Stimulated activated naive B cell treated with anti-CD40 and anti-IgM and Interleukin-4, amounts not matched to agents 10 μg/mL and 1 μg/mL and 100 μg/mL, for 72 hours (primary cell): ENCODE data around the gene RORC.
"Not testable (repeated sequence)": the region's sequence is repeated elsewhere in the genome, so short reads cannot be mapped to it uniquely, and the experiment has no call there.

Experiments used
- ATAC-seq, 2 donors: fragments of 150-1000 bp; cut with Tn5 transposase; replicated peaks; 2 replicates each; pipeline ENCODE4 v1.10.0; 2021; ENCODE audit warnings: moderate library complexity in 1 of 2
- DNase-seq: peaks from one replicate; pipeline ENCODE4 v3.0.0; 2021
- H3K27ac Mint-ChIP-seq: one replicate; pipeline ENCODE4 v1.8.0; 2022; ENCODE audit warnings: mild to moderate bottlenecking, mixed read lengths
- H3K27me3 Mint-ChIP-seq, 2 donors: one replicate each; pipeline ENCODE4 v1.8.0; 2022; ENCODE audit warnings: mixed read lengths in 2 of 2
- H3K36me3 Mint-ChIP-seq, 2 donors: one replicate each; pipeline ENCODE4 v1.8.0; 2022; ENCODE audit warnings: mixed read lengths in 2 of 2, mild to moderate bottlenecking in 1 of 2
- H3K4me1 Mint-ChIP-seq, 2 donors: one replicate each; pipeline ENCODE4 v1.8.0; 2022; ENCODE audit warnings: mixed read lengths in 2 of 2, mild to moderate bottlenecking in 1 of 2
- H3K4me3 Mint-ChIP-seq, 2 donors: one replicate each; pipeline ENCODE4 v1.8.0; 2022; ENCODE audit warnings: mild to moderate bottlenecking in 2 of 2, mixed read lengths in 2 of 2, moderate library complexity in 1 of 2
- H3K9me3 Mint-ChIP-seq, 2 donors: one replicate each; pipeline ENCODE4 v1.8.0; 2022; ENCODE audit warnings: mixed read lengths in 2 of 2, mild to moderate bottlenecking in 1 of 2

The RORC gene

DNA sequence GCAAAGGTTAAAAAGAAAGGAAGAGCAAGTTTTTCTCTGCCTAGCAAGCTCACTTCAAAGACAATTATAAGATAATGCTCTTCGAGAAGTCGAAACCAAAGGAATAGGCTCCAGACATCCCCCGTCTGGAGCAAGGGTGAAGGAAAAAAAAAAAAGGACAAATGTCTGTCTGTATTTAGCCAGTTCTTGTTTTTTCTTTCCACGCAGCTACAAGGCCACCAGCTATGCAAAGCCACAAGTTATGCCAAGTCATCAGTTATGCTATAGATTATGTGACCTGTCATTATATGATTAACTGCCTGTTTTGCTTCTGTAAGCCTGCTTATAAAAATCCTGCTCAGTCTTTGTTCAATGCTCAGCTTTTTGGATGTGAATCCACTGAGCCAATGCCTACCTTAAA is 24.3 kb upstream of the RORC start:
- H3K27me3 Mint-ChIP-seq = peaks cover 9 to 19% of the 10 kb centered on the region in 2 donors
- peaks cover 6% of the 10 kb centered on the region in 2 donors for H3K36me3 Mint-ChIP-seq
- no peaks in the 10 kb centered on the region for H3K9me3 Mint-ChIP-seq
- H3K4me1 Mint-ChIP-seq = peaks cover 26 to 37% of the 10 kb centered on the region in 2 donors
- H3K27ac Mint-ChIP-seq = no peak overlapping the region
- ATAC-seq (no peak), DNase-seq (no peak)
- H3K4me3 Mint-ChIP-seq = no peak overlapping the region

DNA sequence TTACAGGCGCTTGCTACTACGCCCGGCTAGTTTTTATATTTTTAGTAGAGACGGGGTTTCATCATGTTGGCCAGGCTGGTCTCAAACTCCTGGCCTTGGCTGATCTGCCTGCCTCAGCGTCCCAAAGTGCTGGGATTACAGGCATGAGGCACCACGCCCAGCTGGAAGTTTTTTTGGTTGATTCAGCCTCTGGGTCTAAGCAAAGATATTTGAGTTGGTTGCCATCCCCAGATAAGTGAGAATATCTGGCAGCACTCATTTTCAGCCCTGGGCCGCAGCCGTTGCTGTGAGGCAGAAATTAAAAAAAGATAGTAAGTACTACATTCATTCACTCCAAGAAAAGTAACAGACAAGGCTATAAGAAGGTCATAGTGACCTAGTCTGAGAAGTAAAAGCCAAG is 23.9 kb upstream of the RORC start:
- not testable (repeated sequence) for H3K36me3 Mint-ChIP-seq, H3K9me3 Mint-ChIP-seq, H3K4me3 Mint-ChIP-seq, H3K27ac Mint-ChIP-seq, ATAC-seq, DNase-seq
- H3K27me3 Mint-ChIP-seq = peaks cover 11 to 22% of the 10 kb centered on the region in 2 donors
- H3K4me1 Mint-ChIP-seq = peaks cover 23 to 33% of the 10 kb centered on the region in 2 donors

DNA sequence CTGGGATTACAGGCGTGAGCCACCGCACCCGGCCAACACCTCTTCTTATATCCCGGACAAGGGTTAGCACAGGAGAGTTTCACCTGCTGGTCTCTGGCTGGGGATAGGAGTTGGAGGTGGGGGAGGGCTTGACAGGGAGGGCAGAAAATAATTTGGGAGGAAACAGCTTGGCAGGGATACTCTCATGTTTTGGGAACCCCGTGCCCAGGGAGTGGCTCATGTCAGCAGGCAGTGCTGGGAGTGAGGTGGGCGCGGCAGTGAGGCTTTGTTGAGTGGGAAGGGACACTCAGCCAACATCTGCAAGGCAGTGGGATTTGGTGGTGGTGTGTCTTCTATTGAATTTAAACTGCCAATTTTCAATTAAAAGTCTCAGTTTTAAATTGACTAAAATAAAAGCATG is 23.1 kb upstream of the RORC start:
- H3K9me3 Mint-ChIP-seq = no peaks in the 10 kb centered on the region
- peaks cover 15 to 24% of the 10 kb centered on the region in 2 donors for H3K4me1 Mint-ChIP-seq
- DNase-seq (no peak), ATAC-seq (no peak)
- H3K36me3 Mint-ChIP-seq = peaks cover 6 to 16% of the 10 kb centered on the region in 2 donors
- peaks cover 19 to 30% of the 10 kb centered on the region in 2 donors for H3K27me3 Mint-ChIP-seq
- no peak overlapping the region for H3K4me3 Mint-ChIP-seq
- no peak overlapping the region for H3K27ac Mint-ChIP-seq

DNA sequence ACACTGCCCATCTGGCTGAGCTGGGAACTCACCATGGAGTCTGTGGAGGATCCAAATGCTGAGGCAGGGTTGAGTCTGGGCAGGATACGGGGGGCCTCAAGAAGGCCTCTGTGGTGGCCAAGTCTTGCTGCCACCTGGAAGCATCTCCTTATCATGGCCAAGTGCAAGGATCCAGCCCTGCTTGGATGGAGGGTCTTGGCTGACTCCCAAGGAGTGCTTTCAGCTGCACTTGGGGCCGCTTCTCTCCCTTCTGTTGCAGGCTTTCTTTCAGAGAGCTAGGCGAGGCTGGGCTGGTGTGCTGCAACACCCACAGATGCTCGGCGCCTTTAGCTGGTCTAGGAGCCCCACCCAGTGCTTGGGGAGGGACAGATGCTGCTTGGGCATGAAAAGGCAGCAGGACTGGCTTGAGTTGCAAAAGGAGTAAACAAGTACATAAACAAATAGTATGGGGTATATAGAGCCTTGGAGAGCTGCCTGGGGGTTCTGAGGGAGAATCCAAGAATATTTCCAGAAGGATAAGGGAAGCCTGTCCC is 21.9 kb upstream of the RORC start, which contains the start of gene THEM5:
Gene THEM5 (minus strand): TSS at position 302 of the 533 bp plus-strand sequence. CDS start 147 bp downstream, at position 155.
- DNase-seq (no peak), ATAC-seq (no peak)
- Mint-ChIP-seq H3K27me3 (peaks cover 24 to 35% of the 10 kb centered on the region in 2 donors), H3K4me1 (peaks cover 10 to 12% of the 10 kb centered on the region in 2 donors), H3K36me3 (peaks cover 9 to 20% of the 10 kb centered on the region in 2 donors), H3K4me3 (no peak within 1 kb of the TSS), H3K9me3 (no peaks in the 10 kb centered on the region), H3K27ac (no peak within 1 kb of the TSS)

DNA sequence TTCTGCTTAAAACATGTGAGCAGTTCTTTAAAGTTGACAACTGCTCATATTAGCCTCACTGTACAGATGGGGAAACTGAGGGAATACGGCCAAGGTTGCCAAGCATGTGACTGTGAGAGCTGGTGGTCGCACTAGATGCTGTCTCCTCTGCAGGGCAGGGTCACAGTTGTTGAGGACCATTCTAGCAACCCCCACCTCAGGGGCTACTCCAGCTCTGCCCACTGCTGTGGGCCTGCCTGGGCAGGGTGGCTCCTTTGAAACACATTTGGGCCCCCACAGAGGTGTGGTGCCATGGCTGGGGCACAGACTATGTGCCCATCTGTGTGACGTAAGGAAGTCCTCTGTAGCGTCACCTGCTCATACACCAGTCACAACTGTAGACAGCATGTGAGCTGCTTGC is 21.1 kb upstream of the RORC start:
- Mint-ChIP-seq H3K27me3 (peaks cover 24 to 41% of the 10 kb centered on the region in 2 donors), H3K36me3 (peaks cover 9 to 20% of the 10 kb centered on the region in 2 donors), H3K9me3 (no peaks in the 10 kb centered on the region), H3K27ac (no peak overlapping the region), H3K4me3 (no peak overlapping the region), H3K4me1 (peaks cover 5 to 6% of the 10 kb centered on the region in 2 donors)
- no peak for ATAC-seq
- no peak for DNase-seq

DNA sequence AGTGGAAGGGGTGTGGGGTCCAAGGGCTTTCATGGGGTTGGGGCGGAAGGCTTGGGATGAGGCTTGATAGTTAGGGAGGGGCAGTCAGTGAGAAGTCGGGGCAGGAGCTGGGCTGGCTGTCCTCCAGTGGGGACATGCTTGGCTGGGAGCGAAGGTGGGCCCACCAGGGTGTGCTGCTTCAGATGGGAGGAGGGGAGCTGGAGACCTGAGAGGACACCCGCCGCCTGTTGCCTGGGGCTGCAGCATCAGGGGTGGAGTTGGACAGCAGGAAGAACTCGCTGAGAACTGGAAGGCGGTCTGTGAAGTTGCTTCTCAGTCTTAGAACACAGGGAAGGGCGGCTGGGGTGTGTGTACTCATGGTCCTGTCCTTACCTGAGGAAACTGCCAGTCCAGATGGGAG is 20.3 kb upstream of the RORC start:
- DNase-seq = no peak
- Mint-ChIP-seq H3K27ac (no peak overlapping the region), H3K4me1 (peaks cover 4 to 7% of the 10 kb centered on the region in 2 donors), H3K27me3 (peaks cover 24 to 44% of the 10 kb centered on the region in 2 donors), H3K36me3 (peaks cover 9 to 21% of the 10 kb centered on the region in 2 donors), H3K9me3 (no peaks in the 10 kb centered on the region), H3K4me3 (no peak overlapping the region)
- ATAC-seq = no peak

DNA sequence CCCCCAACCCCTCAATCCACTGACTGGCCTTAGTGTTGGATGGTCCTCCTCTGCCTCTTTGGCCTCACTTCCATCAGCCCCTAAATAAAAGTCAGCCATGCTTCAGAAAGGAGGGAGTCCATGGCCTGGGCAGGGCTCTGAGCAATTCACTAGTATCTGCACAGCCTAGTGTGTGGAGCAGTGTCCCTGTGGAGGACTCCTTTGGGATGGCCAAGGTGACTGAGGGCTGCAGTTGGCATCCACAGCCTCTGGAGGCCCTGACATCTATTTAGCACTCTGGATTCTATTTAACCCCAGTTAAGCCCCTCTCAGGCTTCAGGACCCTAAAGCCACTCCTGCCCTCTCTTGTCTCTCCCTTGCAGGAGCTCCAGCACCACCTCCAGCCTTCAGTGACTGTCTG is 18.3 kb upstream of the RORC start:
- peaks cover 10 to 33% of the 10 kb centered on the region in 2 donors for H3K36me3 Mint-ChIP-seq
- H3K27ac Mint-ChIP-seq = peak overlapping the region; percentile 56
- peaks cover 32 to 55% of the 10 kb centered on the region in 2 donors for H3K27me3 Mint-ChIP-seq
- no peak for ATAC-seq
- H3K4me1 Mint-ChIP-seq = peaks cover 14% of the 10 kb centered on the region in 2 donors
- no peak overlapping the region for H3K4me3 Mint-ChIP-seq
- no peak for DNase-seq
- no peaks in the 10 kb centered on the region for H3K9me3 Mint-ChIP-seq

DNA sequence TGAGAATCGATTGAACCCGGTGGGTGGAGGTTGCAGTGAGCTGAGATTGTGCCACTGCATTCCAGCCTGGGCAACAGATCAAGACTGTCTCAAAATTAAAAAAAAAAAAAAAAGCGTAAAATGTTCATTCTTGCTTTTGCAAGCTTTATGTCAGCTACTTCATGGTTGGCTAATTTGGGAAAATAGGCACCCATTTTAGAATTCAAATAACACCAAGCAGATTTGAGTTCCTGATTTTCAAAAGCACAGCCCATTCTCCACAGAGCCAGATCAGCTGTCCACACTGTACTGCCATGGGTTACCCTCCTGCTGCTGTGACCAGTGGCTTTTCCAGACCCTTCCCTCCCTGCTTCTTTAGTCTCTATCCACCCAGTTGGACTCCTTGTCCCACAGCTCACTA is 17.5 kb upstream of the RORC start:
- Mint-ChIP-seq H3K36me3 (peaks cover 15 to 40% of the 10 kb centered on the region in 2 donors), H3K27me3 (peaks cover 32 to 55% of the 10 kb centered on the region in 2 donors), H3K27ac (no peak overlapping the region), H3K4me3 (no peak overlapping the region), H3K4me1 (peaks cover 14 to 21% of the 10 kb centered on the region in 2 donors), H3K9me3 (no peaks in the 10 kb centered on the region)
- no peak for ATAC-seq
- DNase-seq = no peak

DNA sequence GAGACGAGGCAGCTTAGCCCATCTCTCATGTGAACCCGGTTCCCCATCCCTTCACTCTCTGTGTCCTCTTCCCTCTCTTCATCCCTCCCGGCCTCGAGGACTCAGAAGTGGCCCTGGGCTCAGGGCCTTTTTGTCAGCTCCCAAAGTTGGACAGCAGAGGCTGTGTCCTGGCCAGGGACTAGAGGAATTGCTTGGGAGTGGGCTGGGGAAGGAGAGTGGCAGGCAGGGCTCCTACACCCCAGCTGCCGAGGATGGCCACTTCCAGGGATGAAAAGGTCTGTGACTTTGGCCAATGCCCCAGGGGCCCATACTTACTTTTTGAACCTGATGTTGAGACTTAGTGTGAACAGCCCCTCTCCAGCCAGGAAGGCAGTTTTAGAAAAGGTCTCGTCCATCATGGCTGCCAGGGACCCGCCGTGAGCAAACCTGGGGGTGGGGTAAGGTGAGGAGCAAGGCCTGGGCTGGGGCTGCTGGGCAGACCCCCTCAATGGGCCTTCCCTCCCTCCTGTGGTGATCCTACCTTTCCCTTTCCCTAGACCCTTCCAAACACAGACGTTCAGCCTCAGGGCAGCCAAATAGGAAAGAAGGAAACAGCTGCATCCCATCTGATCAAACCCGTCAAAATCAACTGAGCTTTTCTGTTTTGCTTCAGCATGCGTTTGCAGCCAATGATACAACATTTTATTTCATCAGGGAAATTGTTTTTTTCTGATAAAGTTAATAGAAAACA is 16.4 kb upstream of the RORC start:
- peaks cover 15 to 40% of the 10 kb centered on the region in 2 donors for H3K36me3 Mint-ChIP-seq
- no peaks in the 10 kb centered on the region for H3K9me3 Mint-ChIP-seq
- ATAC-seq (no peak), DNase-seq (no peak)
- no peak overlapping the region for H3K4me3 Mint-ChIP-seq
- H3K27ac Mint-ChIP-seq = no peak overlapping the region
- peaks cover 18 to 29% of the 10 kb centered on the region in 2 donors for H3K4me1 Mint-ChIP-seq
- H3K27me3 Mint-ChIP-seq = peaks cover 32 to 49% of the 10 kb centered on the region in 2 donors

DNA sequence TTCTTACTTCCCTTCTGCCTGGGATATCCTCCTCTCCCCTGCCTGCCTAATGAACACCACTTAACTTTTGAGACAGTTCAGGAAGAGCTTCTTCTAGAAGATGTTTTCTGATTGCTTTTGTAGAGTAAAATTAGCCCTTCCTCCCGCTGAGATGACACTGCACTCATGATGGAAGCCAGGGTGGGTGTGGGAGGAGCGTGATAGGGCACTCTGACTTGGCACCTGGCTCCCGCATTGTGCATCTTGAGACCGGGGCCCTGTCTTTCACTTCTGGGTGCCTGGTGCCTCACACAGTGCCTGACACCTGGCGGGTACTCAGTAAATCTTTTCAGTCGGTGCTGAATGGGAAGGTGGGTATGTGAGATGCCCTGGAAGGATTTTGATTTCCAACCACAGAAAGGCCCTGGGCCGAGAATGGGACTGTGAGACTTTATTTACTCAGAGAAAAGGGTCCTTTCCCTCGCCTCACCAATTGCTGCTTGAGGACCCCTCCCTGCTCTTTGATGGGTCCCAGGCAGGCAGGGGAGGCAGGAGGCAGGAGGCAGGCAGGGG is 15.2 kb upstream of the RORC start:
- no peak overlapping the region for H3K27ac Mint-ChIP-seq
- DNase-seq = no peak

DNA sequence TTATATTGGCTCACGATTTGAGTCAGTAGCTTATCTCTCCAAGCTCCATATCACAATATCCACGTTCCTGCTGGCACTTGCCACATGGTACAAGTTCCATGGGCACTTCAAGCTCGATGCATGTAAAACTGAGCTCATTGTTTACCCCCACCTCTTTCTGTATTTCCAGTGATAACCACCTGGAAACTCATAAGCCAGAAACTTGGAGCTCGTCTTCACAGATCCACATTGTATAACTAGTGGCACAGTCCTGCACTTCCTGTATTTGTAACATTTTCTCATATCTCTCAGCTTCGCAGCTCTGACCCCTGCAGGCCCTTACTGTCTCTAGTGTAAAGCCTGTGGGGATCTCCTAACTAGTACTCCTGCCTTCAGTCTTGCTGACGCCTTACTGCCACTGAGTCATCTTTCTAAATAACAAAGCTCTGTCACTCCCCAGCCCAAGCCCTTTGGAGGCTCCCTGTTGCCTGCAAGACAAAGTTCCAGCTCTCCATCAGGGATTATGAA is 14.5 kb upstream of the RORC start:
- peaks cover 18 to 29% of the 10 kb centered on the region in 2 donors for H3K4me1 Mint-ChIP-seq
- ATAC-seq = peak; percentile 54 to 64
- peaks cover 25 to 38% of the 10 kb centered on the region in 2 donors for H3K27me3 Mint-ChIP-seq

More for the DNA sequence above, 15.2 kb upstream of the RORC start:
- ATAC-seq = no peak
- peaks cover 15 to 41% of the 10 kb centered on the region in 2 donors for H3K36me3 Mint-ChIP-seq
- no peak overlapping the region for H3K4me3 Mint-ChIP-seq
- H3K4me1 Mint-ChIP-seq = peaks cover 18 to 29% of the 10 kb centered on the region in 2 donors
- peaks cover 30 to 42% of the 10 kb centered on the region in 2 donors for H3K27me3 Mint-ChIP-seq
- no peaks in the 10 kb centered on the region for H3K9me3 Mint-ChIP-seq

DNA sequence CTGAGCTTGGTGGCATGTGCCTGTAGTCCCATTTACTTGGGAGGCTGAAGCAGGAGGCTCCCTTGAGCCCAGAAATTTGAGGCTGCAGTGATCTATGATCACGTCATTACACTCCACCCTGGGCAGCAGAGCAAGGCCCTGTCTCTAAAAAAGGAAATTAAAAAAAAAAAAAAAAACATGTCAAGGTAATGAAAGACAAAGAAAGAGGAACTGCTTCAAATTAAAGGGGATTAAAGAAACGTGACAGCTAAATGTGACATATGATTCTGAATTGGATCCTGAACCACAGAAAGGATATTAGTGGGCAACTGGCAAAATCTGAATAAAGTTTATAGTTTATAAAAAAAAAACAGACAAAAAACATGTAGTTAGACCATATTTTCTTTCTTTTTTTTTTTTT is 11.8 kb upstream of the RORC start:
- H3K9me3 Mint-ChIP-seq = no peaks in the 10 kb centered on the region
- H3K36me3 Mint-ChIP-seq = peaks cover 12 to 23% of the 10 kb centered on the region in 2 donors
- peaks cover 23 to 45% of the 10 kb centered on the region in 2 donors for H3K4me1 Mint-ChIP-seq
- no peak overlapping the region for H3K4me3 Mint-ChIP-seq
- no peak overlapping the region for H3K27ac Mint-ChIP-seq
- ATAC-seq = peak; percentile 35 to 56
- H3K27me3 Mint-ChIP-seq = peaks cover 9 to 29% of the 10 kb centered on the region in 2 donors
- DNase-seq = no peak

More for the DNA sequence above, 14.5 kb upstream of the RORC start:
- Mint-ChIP-seq H3K27ac (peak overlapping the region; percentile 72), H3K9me3 (no peaks in the 10 kb centered on the region), H3K4me3 (no peak overlapping the region), H3K36me3 (peaks cover 15 to 39% of the 10 kb centered on the region in 2 donors)
- no peak for DNase-seq

DNA sequence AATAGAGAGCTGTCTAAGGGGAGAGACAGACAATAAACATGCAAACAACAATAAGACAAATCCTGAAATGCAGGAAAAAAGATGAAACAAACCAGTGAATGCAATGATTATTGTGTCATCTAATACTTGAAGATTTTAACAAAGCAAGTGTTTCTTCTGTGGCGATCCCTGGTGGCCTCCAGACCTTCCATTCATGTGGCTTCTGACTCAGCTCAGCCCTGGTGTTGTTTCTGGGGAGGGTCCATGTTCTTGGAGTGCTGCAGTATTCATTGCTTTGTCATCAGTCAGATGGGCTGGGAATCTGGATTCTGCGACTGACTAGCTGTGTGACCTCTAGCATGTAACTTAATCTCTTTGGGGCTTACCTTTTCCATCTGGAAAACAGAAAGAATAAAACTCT is 9.5 kb upstream of the RORC start:
- H3K27ac Mint-ChIP-seq = no peak overlapping the region

DNA sequence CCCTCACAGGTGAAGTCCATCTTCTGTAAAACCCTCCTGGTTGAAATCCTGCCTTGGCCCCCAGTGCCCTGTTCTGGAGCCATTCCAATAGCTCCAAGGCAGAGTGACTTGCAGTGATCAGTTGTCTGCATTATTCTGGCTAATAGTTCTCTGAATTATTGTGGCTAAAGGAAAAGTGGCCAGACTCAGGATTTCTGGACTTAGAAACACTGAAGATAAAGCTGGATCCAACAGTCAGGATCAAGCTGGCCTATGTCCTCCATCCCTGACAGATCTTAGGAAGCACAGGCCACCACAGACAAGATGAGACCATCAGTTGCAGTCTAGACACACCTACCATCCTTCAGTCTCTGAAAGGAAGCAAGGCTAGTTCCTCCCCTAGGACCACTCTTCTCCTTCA is 8.8 kb upstream of the RORC start:
- Mint-ChIP-seq H3K9me3 (no peaks in the 10 kb centered on the region), H3K27me3 (peaks cover 8 to 31% of the 10 kb centered on the region in 2 donors), H3K36me3 (peaks cover 7 to 11% of the 10 kb centered on the region in 2 donors), H3K4me1 (peaks cover 27 to 51% of the 10 kb centered on the region in 2 donors), H3K4me3 (peak overlapping the region; percentile 84 to 87), H3K27ac (no peak overlapping the region)
- DNase-seq = no peak
- ATAC-seq = no peak

More for the DNA sequence above, 9.5 kb upstream of the RORC start:
- Mint-ChIP-seq H3K9me3 (no peaks in the 10 kb centered on the region), H3K36me3 (peaks cover 7 to 14% of the 10 kb centered on the region in 2 donors), H3K4me1 (peaks cover 29 to 55% of the 10 kb centered on the region in 2 donors), H3K27me3 (peaks cover 7 to 28% of the 10 kb centered on the region in 2 donors), H3K4me3 (no peak overlapping the region)
- no peak for DNase-seq
- no peak for ATAC-seq
